SW480 (cell line): ENCODE data around the gene ANTXR2.

Source experiments
- DNase-seq: peaks from one replicate; pipeline ENCODE4 v3.0.0-alpha.2; 2016; ENCODE audit warnings: low spot score

ANTXR2 gene

DNA sequence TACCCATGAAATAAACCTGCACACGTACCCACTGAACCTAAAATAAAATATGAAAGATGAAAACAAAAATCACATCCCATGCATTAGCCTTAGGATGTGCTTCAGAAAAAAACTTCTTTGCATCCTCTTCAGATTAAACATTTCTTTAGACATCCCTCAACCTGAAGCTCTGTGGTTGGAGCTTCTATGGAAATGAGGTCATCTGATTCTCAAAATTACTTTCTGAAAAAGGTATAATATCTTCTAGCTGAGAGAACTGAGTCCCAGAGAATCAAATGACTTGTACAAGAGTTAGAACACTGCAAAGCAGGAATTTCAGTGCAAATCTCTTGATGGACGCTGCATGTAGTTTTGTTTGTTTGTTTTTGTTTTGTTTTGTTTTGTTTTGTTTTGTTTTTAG is 19.1 kb upstream of the ANTXR2 start:
- no peak for DNase-seq

DNA sequence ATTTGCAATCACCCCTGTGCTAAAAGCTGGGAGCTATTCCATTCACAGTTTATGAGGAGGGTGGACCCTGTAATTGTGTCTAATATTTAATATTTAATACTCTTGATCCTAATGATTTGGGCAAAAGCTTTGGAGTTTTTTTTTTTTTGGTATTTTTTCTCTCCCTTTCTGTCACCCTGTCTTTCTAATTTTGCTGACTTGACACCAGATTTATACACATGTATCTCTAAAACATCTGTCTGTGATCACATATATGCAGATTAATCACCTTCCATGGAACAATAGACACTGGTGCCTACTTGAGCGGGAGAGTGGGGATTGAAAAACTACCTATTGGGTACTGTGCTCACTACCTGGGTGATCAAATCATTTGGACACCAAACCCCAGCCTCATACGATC is 18.7 kb upstream of the ANTXR2 start:
- no peak for DNase-seq

DNA sequence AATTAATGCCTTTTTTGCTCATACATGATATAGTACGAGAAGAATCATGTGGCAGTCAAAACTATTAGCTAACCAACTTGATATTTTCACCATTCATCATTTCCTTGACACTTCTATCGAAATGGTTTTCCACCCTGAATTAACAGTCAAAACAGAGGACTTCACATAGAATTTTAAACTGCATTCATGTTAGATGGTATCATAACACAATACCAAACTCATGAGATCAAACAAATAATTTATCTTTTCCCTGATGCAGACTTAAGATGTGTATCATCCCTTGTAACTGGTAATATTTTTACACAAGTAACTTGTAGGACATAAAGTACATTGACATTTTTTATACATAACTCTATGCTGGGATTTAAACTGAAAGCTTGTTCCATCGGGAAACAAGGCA is 18.2 kb upstream of the ANTXR2 start:
- no peak for DNase-seq

DNA sequence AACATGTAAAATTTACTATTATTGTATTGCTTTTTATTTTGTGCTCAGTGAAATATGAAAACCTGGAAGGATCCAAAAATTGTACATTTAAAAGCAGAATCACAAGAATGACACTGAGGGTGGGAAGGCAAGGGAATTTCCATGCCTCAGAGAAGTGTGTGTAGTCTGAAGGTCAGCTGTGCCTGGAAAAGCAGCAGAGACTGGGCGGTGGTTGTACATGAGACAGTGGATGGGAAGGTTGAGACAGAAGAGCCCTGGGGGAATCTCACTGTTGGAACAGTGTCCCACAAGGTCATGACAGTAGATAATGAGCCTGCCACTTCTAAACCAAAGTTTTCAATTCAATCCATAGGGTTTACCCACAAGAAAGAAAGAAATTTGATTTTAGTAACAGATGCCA is 17.1 kb upstream of the ANTXR2 start:
- no peak for DNase-seq

DNA sequence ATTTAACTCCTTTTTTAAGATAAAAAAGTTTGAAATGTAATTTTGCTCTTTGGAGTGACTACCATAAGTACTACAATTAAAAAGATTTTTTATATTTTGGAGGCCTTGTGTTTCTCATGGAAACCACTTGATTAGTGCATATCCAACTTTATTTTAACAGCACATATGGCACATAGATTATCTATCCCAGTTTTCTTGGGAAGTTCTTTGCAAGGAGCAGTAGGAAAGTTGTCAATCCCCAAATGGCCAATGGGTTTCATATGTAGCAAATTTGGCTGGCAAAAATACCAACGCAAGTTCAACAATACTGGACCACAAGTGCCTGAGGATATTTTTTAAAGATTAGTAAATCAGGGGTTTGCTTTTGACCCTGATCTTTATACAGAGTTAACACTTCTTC is 15.4 kb upstream of the ANTXR2 start:
- DNase-seq = no peak

DNA sequence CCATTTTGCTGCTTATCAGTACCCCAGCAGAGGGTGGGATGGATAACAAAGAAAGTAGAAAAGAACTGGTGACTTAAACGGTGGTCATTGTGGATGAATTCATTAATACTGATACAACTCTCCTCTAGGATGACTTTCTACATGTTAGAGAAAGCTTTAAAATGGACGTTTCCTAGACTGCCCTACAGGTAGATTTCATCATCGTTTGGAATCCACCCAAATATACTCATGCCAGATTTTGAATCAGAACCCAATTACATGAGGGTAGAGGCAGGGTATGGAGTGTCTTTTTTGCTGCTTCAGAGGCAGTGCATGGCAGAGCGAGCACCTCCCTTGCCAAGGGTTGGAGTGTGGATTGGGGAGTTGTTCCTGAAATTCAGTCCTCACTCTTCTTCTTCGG is 13.3 kb upstream of the ANTXR2 start:
- no peak for DNase-seq

DNA sequence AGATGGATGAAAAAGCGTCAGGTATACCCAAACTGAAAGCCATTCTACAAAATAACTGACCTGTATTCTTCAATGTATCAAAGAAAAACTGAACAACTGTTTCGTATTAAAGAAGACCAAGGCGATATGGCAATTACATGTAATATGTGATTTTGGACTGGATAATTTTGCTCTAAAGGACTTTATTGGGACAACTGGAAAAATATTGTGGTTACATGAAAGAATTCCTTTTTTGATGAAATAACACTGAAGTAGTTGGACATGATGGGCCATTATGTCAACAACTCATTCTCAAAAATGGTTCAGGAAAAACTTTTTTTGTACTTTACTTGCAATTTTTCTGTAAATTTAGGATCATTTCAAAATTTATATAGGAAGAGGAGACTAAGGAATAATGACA is 12.1 kb upstream of the ANTXR2 start:
- no peak for DNase-seq

DNA sequence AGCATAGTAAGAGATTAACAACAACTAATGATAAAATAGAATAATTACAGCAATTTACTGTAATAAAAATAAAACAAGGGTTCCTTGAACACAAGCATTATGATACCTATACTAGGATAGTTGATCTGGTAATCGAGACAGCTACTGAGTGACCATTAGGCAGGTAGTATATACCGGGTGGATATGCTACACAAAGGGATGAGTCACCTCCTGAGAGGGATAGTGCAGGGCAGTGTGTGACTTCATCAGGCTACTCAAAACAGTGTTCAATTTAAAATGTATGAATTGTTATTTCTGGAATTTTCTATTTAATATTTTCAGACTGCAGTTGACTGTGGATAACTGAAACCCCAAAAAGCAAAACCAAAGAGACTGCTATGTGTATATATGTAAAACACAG is 9.7 kb upstream of the ANTXR2 start:
- no peak for DNase-seq

DNA sequence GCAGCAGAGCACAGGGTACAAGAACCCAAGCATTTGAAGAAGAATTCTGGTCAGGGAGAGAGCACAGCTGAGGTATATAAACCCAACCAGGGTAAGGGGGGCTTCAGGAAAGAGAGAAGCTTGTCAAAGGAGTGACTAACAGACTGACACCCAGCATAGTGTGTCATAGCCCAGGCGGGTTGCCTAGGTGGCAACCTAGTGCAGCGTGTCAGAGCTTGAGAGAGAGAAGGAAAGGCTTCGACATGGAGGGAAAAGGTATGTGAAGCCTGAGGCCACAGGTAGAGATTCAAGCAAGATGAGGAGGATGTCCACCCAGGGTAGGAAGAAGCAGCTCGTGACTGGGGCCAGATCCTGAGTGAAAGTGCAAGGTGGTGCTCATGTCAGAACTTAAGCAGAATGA is 8.5 kb upstream of the ANTXR2 start:
- no peak for DNase-seq

DNA sequence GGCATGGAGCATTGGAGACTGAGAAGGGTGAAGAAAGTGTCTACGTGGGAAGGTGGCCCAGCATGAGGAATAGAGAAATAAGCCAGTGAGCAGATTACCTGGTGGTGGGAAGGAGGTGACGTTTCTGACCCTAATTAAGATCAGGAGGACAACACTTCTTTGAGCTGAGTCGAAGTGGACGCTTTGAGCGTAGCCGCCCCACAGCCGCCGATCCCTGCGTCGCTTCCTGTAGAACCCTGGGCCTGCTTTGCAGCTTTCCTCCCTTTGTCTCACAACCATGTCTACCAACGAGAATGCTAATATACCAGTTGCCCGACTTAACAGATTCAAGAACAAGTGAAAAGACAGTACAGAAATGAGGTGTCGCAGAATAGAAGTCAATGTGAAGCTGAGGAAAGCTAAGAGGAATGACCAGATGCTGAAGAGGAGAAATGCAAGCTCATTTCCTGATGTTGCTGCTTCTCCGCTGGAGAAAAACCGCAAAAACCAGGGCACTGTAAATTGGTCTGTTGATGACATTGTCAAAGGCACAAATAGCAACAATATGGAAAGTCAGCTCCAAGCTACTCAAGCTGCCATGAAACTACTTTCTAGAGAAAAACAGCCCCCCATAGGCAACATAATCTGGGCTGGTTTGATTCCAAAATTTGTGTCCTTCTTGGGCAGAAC is 6.4 kb upstream of the ANTXR2 start:
- DNase-seq = no peak

DNA sequence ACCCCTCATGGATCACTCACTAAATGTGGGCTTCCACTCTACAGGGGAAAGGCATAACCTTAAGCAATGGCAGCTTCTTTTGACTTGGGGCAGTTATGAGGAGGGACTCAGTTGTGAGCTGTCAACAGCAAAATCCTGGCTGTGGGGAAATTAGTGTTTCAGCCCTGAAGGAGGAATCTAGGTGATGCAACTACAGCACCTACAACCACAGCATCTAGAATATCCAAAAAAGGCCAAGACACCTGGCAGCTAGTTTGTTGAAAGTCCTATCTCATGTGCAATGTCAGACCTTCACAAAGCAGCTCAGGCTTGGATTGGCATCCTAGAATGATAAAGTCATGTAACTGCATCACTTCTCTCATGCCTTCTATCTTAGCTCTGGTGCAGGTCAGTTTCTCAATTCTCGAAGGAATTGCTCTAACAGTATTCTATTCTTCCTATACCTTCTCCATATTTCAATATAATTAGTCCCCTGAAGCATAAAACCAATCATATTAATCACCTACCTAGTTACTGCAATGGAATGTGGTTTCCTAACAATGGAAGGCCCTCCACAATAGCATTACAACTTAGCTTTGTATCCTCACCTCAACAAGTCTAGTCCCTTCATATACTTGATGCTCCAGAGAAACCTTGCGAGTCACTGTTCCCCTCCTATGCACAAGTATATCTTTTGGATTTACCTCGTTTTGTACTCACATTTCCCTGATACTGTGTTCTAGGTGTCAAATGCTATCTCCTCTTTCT is 5.5 kb upstream of the ANTXR2 start:
- DNase-seq = no peak

DNA sequence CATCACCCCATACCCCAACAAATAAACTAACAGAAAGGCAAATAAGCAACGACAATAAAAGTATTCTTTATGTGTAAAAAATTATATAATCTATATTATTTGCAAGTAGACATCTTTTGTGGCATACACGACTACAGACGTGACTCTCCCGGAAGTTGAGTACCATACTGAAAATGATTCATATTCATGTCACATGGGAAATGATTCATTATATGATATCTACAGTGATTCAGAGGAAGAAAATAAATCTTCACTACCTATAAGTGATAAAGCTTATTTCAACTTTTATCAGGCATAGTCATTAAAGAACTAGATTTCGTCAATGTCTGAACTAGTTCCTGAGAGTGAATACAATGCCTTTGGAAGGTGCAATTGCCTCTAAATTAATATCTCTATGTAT is 4.6 kb upstream of the ANTXR2 start:
- no peak for DNase-seq

DNA sequence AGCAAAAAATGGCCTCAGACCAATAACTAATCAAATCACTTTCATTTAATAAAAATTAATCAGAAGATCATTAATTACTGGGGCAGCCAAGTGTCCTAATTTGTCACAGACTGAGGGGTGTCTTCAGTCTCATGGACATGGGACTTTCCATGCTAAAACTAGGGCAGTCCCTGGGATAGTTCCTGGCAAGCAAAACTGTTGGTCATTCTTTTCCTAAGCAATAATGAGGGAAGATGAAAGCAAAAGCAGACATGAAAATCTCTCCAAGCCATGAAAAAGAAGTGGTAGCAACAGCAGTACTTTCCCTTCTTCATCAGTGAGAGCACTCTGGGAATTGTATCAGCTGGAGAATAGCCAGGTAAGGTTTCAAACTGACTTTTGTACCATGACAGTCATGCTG is 3.7 kb upstream of the ANTXR2 start:
- DNase-seq = no peak

DNA sequence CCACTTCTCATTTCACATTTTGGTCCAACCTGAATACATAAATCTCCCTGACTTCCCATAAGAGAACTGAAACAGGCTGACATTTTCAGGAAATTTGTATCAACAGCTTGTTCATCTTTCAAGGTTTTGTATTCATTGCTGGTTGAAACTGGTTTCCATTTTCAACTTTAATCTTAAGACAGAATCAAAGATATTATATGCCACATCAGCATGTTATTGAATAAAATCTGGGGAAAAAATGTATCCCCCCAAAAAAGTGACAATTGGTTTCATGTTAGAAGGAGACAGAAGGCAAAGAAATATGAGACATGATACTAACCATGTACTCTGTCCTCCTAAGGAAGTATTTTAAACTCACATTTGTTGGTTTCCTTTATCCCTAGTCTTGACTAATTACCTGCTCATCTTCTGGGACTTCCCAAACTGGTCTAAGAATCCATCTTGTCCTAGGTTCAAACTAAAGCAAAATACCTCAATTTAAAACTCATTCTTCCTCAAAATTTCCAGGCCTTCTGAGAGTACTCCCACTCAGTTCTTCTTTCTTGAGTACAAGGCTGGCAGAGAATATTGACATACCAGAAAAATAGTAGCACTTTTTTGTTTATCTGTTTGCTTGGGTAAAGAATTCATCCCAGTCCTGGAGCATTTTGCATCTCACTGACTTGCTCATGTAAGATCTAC is 3.1 kb upstream of the ANTXR2 start:
- DNase-seq = no peak

DNA sequence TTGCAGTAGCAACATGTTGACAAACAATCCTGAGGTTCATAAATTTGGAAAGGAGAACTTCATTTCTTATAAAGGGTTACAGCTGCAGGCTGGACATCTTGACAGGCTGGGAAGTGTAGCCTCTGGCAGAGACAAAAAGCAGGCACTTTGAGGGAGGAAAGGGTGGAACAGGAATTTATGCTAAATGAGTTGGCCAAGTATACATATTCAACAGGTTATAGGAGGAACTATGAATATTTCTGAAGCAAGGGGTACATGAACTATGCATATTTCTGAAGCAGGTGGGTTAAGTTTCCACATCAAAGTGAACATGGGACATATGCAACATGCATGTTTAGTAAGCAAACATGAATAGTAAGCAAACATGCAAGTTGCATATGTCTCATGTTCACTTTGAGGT is 1.6 kb upstream of the ANTXR2 start:
- no peak for DNase-seq

DNA sequence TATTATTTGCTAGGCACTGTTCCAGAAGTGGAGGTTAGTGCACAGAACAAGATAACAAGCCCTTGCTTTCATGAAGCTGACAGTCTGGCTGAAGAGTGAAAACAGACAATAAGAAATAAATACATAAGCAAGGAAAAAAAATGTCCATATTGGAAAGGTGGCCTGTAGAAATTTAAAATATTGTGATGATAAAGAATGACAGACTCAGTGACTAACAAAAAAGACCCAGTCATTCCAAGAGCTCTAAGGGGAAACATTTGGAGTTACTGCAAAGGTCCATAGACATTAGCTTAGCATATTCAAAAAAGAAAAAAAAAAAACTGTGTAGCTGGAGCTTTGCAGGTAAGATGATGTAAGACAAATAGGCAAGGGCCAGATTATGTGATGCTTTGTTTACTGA is 1.0 kb upstream of the ANTXR2 start:
- no peak for DNase-seq

DNA sequence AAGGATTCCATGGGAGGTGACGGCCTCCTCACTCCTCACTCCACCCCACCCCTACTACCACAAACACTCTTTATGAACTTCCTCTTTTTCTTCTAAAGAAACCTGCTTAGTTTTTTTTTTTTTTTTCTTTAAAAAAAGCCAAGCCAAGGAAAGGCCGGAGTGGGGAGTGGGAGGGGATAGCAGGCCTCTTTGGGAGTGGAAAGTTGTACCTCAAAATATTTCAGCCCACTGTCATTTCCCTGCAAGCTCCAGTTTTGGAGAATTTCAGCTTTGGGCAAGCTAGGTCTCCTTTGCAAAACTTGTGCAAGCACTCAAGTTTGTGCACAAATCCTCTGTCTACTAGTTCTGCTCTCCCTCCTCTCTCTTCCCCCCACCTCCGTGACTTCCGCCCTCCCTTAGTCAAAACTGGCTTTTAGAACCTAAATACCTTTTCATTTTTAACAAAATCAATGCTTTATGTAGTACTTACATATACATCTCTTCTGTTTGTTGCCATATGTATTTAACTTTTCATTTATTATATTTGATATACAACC is 512 bp upstream of the ANTXR2 start:
- DNase-seq = no peak

DNA sequence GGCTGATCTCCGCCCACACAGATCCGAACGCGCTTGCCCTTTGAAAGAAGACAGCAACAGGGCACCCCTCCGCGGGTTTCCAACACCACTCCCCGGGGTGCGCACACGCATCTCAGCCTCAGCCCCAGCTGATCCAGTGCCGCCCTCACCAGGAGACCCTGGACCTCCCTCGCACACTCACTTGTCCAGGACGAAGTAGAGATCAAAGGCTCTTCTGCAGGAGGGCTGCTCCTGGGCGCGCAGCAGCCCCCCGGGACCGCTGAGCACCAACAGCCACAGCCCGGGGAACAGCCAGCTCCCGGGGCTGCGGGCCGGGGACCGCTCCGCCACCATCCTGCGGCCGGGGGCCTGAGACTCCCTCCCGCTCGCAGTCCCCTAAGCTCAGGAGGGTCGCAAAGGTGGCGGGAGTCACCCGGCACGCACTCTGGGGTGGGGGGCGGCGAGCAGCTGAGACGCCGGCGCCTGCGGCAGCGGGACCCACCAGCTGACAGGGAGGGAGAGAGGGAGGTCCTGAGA is 743 bp downstream of the ANTXR2 start:
- peak; percentile 9 for DNase-seq

DNA sequence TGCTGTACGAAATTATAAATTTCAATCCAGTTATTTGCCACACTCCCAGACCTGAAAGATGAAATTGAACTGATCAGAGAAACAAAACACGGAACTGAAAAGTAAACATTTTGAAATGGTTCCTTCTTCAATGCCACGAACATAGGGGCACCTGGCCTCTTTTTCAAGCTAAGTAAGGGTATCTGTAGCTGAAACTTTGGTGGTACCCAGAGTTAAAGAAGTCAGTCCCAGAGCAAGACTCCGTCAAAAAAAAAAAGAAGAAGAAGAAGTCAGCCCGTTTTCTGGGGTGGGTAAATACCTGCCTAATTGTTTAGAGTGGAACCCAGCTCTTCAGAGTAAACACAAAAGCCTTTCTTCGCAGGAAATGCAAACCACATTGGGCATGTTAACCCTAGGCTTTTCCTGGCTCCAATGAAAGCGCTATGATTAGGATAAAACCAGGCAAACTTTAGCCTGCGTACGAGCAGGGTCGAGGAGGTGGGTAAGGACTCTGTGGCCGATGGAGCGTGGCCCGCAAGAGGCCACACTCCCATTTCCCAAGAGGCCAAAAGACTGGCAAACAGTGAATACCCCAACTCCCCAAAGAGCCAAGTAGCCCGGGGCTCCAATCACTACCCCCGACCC is 1.3 kb downstream of the ANTXR2 start:
- DNase-seq = no peak

DNA sequence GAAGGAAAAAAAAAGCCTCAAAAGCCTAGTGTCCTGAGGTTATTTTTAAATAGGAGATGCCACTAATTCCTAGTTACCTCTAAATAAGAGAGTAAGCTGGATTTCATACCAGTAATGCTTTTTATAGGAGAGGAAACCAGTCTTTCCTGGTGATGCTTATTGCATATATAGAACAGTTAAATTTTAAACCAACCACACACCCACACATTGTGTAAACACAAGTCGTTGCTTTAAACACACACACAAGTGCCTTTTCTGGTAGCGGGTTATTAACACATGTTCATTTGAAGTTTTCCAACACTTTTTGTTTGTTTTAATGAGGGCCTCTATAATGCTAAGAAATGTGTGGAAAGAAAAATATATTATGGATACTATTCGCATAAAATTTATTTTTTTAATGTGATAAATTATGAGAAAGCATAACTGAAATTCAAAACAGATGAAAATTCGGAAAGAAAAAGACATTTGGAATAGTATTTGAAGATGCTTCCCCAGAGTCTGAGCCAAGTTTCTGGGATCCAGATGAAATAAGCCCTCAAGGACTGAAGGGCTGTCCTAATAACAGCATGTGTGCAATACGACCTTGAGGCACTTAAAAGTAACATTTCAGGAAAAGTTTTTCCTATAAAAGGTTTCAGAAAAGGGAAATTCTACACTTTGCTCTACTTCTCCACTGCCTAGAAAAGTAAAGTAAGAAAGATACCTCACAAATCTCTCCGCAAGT is 2.0 kb downstream of the ANTXR2 start:
- DNase-seq = peak; percentile 47

DNA sequence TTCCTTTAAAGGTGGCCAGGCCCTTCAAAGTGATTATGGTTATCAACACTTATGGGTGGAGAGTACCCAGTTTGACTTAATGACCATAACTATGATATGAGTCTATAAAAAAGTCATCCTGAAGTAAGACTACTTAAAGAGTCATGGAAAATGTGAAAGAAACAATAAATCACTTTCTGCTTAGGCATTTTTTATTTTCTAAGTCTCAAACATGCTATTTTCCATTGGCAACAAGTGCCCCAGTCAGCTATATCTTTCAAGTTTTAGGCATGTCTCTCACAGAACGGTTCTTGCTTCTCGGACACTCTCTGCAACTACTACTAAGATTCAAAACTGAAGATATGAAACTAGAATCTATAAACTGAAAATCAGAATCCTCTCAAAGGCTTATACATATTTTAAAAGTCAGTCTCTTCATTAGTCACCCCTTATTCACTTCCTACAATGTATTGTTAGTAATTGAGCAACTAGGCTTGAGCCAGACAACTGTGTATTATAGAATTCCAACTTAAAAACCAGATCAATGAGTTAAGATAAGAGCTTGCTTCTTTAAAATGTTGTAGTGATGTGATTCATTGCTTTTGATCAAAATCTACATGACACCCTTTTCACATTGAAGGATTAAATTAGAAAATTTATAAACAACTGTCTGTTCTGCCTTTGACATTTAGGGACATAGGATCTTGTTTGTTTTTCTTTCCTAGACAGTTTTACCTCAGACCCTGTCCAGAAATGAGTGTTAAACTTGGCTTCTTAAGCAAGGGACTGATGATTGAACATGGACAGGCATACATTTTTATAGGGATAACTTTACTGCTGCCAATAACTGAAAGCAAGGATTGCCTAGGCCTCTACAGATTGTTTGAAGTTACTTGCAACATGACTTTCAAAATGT is 2.9 kb downstream of the ANTXR2 start:
- no peak for DNase-seq
